ENCODE data around the gene PIK3R3.

- TF ChIP-seq CTCF (IDR thresholded peaks at IDR 0.05), result no peak
- no peak for TF ChIP-seq POLR2A (IDR thresholded peaks at IDR 0.05)
- TF ChIP-seq EP300 (IDR thresholded peaks at IDR 0.05; ENCODE audit: low read depth), result no peak
- TF ChIP-seq POLR2AphosphoS5 (IDR thresholded peaks at IDR 0.05), result no peak
Measured at GRCh38 chr1:45999507-45999906, 132.9 kb downstream of the PIK3R3 start.
